Prostate gland (tissue), 2 donors: ENCODE data around the gene KDM6A. TPM values are rescaled to one million over a fixed set of nuclear protein-coding genes. Genes with fewer than 3 reads are reported as not detected.
"Not testable (repeated sequence)": the region's sequence is repeated elsewhere in the genome, so short reads cannot be mapped to it uniquely, and the experiment has no call there.

ENCODE experiments used
- DNase-seq: peaks from one replicate; pipeline ENCODE4 v3.0.0-alpha.2; 2019; ENCODE audit warnings: low spot score
- H3K27ac ChIP-seq, 2 donors: fragments of 200-600 bp; sonication (generic); 2 replicates each; pipeline ENCODE4 v1.5.1; 2017 to 2019
- H3K27me3 ChIP-seq: fragments of 200-600 bp; sonication (generic); replicated peaks from 2 replicates; pipeline ENCODE4 v1.5.1; 2019; ENCODE audit not compliant: insufficient read depth
- H3K36me3 ChIP-seq, 2 donors: fragments of 200-600 bp; sonication (generic); 1 replicate in 1 of 2; 2 replicates in 1 of 2; pipeline versions ENCODE4 v1.5.1 to v1.8.1; 2017 to 2019
- H3K4me1 ChIP-seq: fragments of 200-600 bp; sonication (generic); replicated peaks from 2 replicates; pipeline ENCODE4 v1.5.1; 2019
- H3K4me3 ChIP-seq, 2 donors: fragments of 200-600 bp; sonication (generic); 2 replicates each; pipeline ENCODE4 v1.5.1; 2017 to 2019
- H3K9me3 ChIP-seq: fragments of 200-600 bp; sonication (generic); 2 replicates; pipeline ENCODE4 v1.5.1; 2017
- CTCF ChIP-seq, 4 experiments: fragments of 200-600 bp in 2 of 4; fragments of 450-650 bp in 2 of 4; sonication (generic) in 2 of 4; IDR thresholded peaks; 1 replicate in 3 of 4; 2 replicates in 1 of 4; pipeline ENCODE4 v1.5.1; 2016 to 2019; ENCODE audit warnings: antibody characterized with exemption in 4 of 4, mild to moderate bottlenecking in 2 of 4, moderate library complexity in 2 of 4
- POLR2A ChIP-seq: fragments of 450-650 bp; IDR thresholded peaks from one replicate; pipeline ENCODE4 v1.6.1; 2016; ENCODE audit warnings: antibody characterized with exemption, mild to moderate bottlenecking
- POLR2AphosphoS5 ChIP-seq: sonication (generic); formaldehyde crosslinking; IDR thresholded peaks from one replicate; pipeline ENCODE4 v1.6.1; 2017; ENCODE audit warnings: antibody characterized with exemption
- WGBS: methylation state at CpG from one replicate; pipeline ENCODE4 v1.1.5; 2018; 5-methylcytosine and 5-hydroxymethylcytosine counted together
- intact Hi-C: fragments of 100-400 bp; cut with DNase I; formaldehyde crosslinking; loops from one replicate; pipeline ENCODE4 v1.14.2; 2022
- total RNA-seq, 2 donors: library from RNA; depleted of rRNA; stranded (reverse); fragments of >200 nt; gene quantifications; one replicate each; pipeline ENCODE4 v1.1.0, GENCODE V29; 2016

KDM6A gene
- total RNA-seq, 2 donors from 2014 or later: 30.1 to 45.1 TPM

DNA sequence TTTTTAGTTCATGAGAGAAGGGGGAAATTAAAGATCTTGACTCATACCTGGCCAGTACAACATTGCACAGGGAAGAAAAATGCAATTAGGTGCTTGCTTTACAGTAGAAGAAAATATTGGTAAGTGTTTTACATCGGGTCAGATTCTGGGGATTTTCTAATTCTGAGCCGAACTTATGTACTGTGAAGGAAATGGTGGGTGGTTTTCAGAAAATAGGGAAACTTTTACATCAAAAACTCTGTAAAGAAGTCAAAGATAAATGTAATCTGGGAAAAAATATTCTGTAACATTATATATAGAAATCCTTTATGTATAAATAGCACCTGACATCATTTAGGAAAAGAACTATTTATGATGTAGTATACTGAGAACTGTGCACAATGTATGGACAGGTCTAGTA lies 75.4 kb downstream of the KDM6A start:
- no peaks in the 10 kb centered on the region for H3K27me3 ChIP-seq
- no peak for DNase-seq
- H3K27ac ChIP-seq: no peak overlapping the region
- no peaks in the 10 kb centered on the region for H3K4me1 ChIP-seq
- intact Hi-C loops: no loop called here
- WGBS: 94% methylated on average over 2 of the region's 2 CpGs
- no peaks in the 10 kb centered on the region for H3K9me3 ChIP-seq
- no peak overlapping the region for H3K4me3 ChIP-seq
- H3K36me3 ChIP-seq: no peaks in the 10 kb centered on the region
- TF ChIP-seq POLR2A (no peak), POLR2AphosphoS5 (no peak)

DNA sequence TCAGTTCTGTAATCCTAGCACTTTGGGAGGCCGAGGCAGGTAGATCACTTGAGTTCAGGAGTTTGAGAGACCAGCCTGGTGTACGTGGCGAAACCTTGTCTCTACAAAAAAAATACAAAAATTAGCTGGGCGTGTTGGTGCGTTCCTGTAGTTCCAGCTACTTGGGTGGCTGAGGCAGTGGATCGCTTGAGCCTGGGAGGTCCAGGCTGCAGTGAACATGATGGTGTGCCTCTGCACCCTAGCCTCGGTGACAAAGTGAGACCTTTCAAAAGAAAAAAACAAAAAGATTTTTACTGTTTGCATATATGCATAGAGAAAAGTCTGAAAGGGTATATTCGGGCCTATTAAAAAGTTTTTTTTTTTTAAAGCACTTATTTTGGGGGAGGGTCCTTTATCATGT lies 76.1 kb downstream of the KDM6A start:
- Histone ChIP-seq H3K4me1 (no peaks in the 10 kb centered on the region), H3K27me3 (no peaks in the 10 kb centered on the region), H3K4me3 (no peak overlapping the region), H3K27ac (no peak overlapping the region), H3K9me3 (no peaks in the 10 kb centered on the region), H3K36me3 (no peaks in the 10 kb centered on the region)
- no peak for DNase-seq
- WGBS: 63% methylated on average over 8 of the region's 8 CpGs
- no peak for TF ChIP-seq CTCF (IDR thresholded peaks at IDR 0.05)
- no peak for TF ChIP-seq POLR2A
- TF ChIP-seq POLR2AphosphoS5: no peak
- intact Hi-C loops: no loop called here

- H3K27me3 ChIP-seq, DNase-seq, H3K4me1 ChIP-seq, H3K36me3 ChIP-seq, H3K4me3 ChIP-seq, H3K27ac ChIP-seq, intact Hi-C loops, H3K9me3 ChIP-seq: not testable (repeated sequence)
- WGBS: 19% methylated on average over 9 of the region's 9 CpGs
These were observed 77.7 kb downstream of the KDM6A start for GRCh38 chrX:44950471-44951366.

- no peak overlapping the region for H3K4me3 ChIP-seq
- no peaks in the 10 kb centered on the region for H3K27me3 ChIP-seq
- intact Hi-C loops: no loop called here
- H3K4me1 ChIP-seq: no peaks in the 10 kb centered on the region
- H3K36me3 ChIP-seq: no peaks in the 10 kb centered on the region
- TF ChIP-seq POLR2A (no peak), CTCF (IDR thresholded peaks at IDR 0.05) (no peak), POLR2AphosphoS5 (no peak)
- H3K9me3 ChIP-seq: no peaks in the 10 kb centered on the region
- 62% methylated on average over 2 of the region's 2 CpGs for WGBS
- no peak for DNase-seq
- H3K27ac ChIP-seq: no peak overlapping the region
These were observed 78.6 kb downstream of the KDM6A start for GRCh38 chrX:44951572-44952067.

DNA sequence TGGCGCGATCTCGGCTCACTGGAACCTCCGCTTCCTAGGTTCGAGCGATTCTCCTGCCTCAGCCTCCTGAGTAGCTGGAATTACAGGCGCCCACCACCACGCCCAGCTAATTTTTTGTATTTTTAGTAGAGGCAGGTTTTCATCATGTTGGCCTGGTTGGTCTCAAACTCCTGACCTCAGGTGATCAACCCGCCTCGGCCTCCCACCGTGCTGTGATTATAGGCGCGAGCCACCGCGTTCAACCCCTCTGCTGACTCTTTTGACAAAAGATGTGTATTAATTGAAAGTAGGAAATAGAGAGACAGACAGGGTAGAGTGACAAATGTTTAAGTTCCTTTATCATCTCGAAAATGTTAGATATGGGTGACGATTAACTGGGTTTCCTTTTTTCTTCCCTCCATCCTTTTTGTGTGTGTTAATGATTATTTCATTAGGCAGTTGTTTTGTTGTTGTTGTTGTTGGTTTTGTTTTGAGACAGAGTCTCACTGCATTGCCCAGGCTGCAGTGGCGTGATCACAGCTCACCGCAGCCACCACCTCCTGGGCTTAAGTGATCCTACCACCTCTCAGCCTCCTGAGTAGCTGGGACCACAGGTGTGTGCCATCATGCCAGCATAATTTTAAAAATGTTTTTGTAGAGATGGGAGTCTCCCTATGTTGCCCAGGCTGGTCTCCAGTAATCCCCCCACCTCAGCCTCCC lies 79.5 kb downstream of the KDM6A start:
- H3K4me1 ChIP-seq: no peaks in the 10 kb centered on the region
- TF ChIP-seq POLR2A (no peak), CTCF (IDR thresholded peaks at IDR 0.05) (no peak), POLR2AphosphoS5 (no peak)
- H3K4me3 ChIP-seq: no peak overlapping the region
- no peaks in the 10 kb centered on the region for H3K27me3 ChIP-seq
- DNase-seq: no peak
- H3K9me3 ChIP-seq: no peaks in the 10 kb centered on the region
- no peak overlapping the region for H3K27ac ChIP-seq
- no peaks in the 10 kb centered on the region for H3K36me3 ChIP-seq
- 93% methylated on average over 13 of the region's 19 CpGs for WGBS
- intact Hi-C loops: no loop called here
